ENCODE measurements around the gene PRR23C. TPM values are rescaled to one million over a fixed set of nuclear protein-coding genes. Genes with fewer than 3 reads are reported as not detected.

Gene PRR23C
- total RNA-seq, 1 donor, result not detected

DNA sequence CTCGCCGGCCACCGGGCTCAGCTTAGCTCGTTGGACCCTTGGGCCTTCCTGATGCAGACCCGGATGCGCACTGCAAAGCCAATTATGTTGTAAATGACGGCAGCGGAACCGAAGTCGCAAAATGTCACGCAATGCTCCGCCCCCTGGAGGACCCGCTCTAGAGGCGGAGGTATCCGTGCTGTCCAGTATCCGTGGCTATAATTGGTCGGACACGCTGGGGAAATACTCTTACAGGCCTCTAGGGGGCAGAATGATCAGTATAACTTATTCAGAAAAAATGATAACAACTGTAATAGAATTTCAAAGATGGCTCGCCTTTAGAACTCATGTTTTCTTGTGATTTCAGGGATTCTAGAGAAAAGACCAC, 23.8 kb downstream of the PRR23C start, which contains the start of gene PRR23B:
TSS of gene PRR23B (minus strand) at position 59 of the 367 bp plus-strand sequence. CDS start 265 bp downstream, outside the sequence.
- TF ChIP-seq, protein P1, sequence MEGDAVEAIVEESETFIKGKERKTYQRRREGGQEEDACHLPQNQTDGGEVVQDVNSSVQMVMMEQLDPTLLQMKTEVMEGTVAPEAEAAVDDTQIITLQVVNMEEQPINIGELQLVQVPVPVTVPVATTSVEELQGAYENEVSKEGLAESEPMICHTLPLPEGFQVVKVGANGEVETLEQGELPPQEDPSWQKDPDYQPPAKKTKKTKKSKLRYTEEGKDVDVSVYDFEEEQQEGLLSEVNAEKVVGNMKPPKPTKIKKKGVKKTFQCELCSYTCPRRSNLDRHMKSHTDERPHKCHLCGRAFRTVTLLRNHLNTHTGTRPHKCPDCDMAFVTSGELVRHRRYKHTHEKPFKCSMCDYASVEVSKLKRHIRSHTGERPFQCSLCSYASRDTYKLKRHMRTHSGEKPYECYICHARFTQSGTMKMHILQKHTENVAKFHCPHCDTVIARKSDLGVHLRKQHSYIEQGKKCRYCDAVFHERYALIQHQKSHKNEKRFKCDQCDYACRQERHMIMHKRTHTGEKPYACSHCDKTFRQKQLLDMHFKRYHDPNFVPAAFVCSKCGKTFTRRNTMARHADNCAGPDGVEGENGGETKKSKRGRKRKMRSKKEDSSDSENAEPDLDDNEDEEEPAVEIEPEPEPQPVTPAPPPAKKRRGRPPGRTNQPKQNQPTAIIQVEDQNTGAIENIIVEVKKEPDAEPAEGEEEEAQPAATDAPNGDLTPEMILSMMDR (IDR thresholded peaks at IDR 0.05; ENCODE audit: insufficient read depth, low read length), result peak; percentile 4
- no peak within 1 kb of the TSS for H3K4me3 ChIP-seq (ENCODE audit: low read depth, low read length)
- DNase-seq (ENCODE audit: low read depth), result no peak

DNA sequence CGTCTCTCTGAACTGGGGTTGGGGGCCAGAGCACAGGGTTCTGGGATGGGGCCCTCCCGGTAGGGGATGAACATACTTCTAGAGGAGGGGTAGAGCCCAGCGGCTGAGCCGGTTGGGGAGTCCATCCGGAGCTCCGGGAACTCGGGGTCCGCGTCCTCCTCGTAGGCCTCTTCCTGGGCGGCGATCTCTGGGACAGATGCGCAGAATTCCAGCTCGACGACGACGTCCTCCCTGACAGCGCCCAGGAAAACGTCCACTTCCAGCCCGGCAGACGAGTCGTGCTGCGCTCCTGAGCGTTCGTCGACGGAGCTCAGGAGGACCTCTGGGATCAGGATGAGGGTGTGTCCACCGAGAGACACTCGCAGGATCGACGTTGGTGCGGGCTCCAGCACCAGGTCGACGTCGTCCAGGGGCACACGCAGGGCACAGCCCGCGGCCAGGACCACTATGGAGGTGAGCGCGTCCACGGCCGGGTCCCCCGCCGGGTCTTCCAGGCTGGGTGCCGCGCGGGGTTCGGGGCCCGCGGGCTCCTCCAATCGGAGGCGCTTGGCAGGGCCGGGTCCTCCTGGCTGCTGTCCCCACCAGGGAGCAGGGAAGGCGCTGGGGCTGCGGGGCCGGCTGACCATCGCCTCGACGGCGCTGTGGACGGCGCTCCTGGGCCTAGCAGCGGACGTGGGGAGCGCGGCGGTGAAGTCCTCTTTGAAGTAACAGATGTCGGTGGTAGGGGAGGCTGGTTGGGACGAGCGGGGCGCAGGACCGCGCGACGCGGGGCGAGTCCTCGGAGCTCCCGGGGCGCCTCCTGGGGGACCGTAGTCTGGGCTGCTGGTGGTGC, 24.4 kb downstream of the PRR23C start:
- H3K4me3 ChIP-seq (ENCODE audit: low read depth, low read length), result no peak overlapping the region
- TF ChIP-seq, protein P1 (IDR thresholded peaks at IDR 0.05; ENCODE audit: insufficient read depth, low read length), result no peak
- DNase-seq (ENCODE audit: low read depth), result no peak

DNA sequence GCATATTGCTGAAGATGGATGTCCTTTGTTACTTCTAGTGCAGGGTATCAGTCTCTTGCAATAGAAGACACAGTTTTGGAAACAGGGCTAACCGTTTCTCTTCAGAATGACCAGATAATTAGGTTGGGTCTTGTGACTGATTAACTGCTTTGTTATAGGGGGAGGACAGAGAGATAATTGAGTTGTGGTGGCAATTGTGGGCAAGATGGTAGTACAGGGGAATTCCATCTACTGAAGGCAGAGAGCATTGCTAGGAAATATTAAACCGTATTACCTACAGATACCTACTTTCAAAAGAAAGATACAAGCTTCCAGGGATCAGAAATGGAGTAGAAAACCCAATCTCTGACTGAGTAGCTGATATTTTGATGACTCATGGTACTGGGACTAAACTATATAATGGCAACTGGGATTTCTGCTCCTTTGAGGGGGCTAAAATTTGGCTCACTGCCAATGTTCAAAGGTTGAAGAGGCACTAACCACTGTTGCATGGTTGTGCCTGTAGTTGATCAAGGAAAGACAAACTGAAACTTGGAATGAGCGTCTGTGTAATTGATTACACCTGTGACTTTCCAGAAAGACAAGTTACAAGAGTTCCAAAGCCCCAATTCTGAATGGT, 28.2 kb downstream of the PRR23C start:
- H3K4me3 ChIP-seq (ENCODE audit: low read depth, low read length), result no peak overlapping the region
- TF ChIP-seq, protein P1 (IDR thresholded peaks at IDR 0.05; ENCODE audit: insufficient read depth, low read length), result no peak
- DNase-seq (ENCODE audit: low read depth), result no peak

DNA sequence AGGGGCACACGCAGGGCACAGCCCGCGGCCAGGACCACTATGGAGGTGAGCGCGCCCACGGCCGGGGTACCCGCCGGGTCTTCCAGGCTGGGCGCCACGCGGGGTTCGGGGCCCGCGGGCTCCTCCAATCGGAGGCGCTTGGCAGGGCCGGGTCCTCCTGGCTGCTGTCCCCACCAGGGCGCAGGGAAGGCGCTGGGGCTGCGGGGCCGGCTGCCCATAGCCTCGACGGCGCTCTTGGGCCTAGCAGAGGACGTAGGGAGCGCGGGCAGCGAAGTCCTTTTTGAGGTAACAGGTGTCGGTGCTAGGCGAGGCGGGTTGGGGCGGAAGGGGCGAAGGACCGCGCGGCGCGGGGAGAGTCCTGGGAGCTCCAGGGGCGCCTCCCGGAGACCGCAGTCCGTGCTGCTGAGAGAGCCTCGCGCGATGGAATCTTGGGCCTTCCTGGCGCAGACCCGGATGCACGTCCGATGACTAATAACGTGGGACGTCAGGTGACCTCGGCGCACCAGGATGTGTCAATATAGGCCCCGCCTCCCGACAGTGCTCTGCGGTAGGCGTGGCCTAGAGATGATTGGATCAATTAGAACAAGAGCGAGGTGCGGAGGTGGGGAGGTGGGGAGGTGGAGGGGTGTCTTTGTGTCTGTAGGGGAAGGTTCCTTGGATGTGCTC, 38.5 kb downstream of the PRR23C start, which contains the start of gene PRR23A:
TSS of gene PRR23A (minus strand) at position 218 of the 666 bp plus-strand sequence. CDS start at position 218, 0 bp downstream.
- DNase-seq (ENCODE audit: low read depth), result no peak
- H3K4me3 ChIP-seq (ENCODE audit: low read depth, low read length), result no peak within 1 kb of the TSS
- TF ChIP-seq, protein P1 (IDR thresholded peaks at IDR 0.05; ENCODE audit: insufficient read depth, low read length), result no peak

DNA sequence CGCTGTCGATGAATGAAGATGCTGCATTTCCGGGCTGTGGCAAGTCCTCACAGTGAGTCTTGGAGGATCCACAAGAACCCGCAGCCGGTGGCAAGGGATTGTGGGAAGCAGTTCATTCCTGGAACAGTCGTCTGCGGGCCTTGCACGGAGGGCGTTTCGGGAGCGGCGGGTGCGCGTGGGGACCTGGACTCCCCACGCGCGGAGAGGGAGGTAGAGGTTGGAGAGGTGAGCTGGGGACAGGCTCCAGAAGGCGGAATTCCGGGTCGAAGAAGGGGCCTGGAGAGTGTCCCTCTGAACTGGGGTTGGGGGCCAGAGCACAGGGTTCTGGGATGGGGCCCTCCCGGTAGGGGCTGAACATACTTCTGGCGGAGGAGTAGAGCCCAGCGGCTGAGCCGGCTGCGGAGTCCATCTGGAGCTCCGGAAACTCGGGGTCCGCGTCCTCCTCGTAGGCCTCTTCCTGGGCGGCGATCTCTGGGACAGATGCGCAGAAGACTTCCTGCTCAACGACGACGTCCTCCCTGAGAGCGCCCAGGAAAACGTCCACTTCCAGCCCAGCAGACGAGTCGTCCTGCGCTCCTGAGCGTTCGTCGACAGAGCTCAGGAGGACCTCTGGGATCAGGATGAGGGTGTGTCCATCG, 39.2 kb downstream of the PRR23C start:
- TF ChIP-seq, protein P1 (IDR thresholded peaks at IDR 0.05; ENCODE audit: insufficient read depth, low read length), result no peak
- DNase-seq (ENCODE audit: low read depth), result no peak
- no peak overlapping the region for H3K4me3 ChIP-seq (ENCODE audit: low read depth, low read length)

DNA sequence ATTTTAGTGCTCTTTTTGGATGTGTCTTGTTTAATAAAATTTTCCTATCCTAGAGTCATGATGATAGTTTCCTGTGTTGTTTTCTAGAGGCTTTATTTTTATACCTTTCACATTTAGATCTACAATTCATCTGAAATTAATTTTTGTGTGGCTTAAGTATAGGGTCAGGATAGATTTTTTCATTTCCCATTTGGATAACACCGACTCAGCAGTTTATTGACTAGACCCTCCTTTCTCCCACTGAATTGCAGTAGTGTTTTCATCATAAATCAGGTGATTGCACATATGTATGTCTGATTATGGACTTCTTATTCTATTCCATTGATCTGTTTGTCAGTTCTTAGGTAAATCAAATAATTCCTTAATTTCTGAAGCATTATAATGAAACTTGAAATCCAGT, 49.0 kb downstream of the PRR23C start:
- TF ChIP-seq, protein P1 (IDR thresholded peaks at IDR 0.05; ENCODE audit: insufficient read depth, low read length), result no peak
- no peak for DNase-seq (ENCODE audit: low read depth)
- H3K4me3 ChIP-seq (ENCODE audit: low read depth, low read length), result no peak overlapping the region
